HG02973 (cell line): Measurements from ENCODE around the gene HBA2.
"Not testable (repeated sequence)": the region's sequence is repeated elsewhere in the genome, so short reads cannot be mapped to it uniquely, and the experiment has no call there.

Source experiments
- ATAC-seq: cut with Tn5 transposase; IDR thresholded peaks from one replicate; pipeline ENCODE4 v1.9.1; 2021; ENCODE audit warnings: moderate library complexity; ENCODE audit not compliant: unreplicated experiment

HBA2 gene

DNA sequence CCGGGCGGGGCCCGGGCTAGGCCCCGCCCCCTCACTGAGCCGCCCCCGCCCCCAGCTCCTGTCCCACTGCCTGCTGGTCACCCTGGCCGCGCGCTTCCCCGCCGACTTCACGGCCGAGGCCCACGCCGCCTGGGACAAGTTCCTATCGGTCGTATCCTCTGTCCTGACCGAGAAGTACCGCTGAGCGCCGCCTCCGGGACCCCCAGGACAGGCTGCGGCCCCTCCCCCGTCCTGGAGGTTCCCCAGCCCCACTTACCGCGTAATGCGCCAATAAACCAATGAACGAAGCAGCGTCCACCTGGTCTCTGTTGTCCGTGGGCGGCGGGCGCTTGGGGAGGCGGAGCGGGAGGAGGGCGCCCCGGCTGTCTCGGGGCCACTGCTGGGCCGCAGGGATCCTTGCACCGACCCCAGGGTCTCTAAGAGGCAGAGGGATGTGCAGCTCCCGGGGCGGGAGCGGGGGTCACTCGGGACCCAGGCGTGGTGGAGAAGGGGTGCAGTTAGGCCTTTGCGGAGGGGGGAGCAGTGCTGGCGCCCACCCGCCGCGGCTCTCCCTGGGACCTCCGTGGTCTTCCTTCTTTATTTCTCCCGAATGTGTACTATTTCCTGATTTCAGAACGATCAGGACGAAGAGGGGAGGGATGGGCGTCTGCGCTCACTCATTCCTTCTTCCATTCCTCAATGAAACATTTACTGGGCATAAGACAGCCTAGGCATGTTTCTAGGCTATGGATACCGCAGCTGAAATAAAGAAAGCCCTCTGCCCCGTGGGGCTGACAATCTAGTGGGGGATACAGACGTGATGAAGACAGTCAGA is 18.3 kb upstream of the HBA2 start:
- ATAC-seq: no peak

DNA sequence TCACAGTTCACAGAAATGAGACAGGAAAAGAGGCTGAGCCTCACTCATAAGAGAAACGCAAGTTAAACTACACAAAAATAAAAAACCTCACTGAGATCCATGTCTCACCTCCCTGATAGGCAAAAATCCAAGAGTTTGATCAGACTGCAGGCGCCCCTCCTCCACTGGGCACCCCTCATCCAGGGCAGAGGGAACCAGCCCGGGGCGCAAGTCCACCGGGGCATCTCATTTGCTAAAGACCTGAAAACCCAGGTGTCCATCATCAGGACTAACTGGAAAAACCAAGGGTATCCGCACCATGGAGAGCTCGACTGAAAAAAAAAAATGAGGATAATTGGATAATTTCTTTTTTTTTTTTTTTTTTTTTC is 17.7 kb upstream of the HBA2 start:
- ATAC-seq: no peak

DNA sequence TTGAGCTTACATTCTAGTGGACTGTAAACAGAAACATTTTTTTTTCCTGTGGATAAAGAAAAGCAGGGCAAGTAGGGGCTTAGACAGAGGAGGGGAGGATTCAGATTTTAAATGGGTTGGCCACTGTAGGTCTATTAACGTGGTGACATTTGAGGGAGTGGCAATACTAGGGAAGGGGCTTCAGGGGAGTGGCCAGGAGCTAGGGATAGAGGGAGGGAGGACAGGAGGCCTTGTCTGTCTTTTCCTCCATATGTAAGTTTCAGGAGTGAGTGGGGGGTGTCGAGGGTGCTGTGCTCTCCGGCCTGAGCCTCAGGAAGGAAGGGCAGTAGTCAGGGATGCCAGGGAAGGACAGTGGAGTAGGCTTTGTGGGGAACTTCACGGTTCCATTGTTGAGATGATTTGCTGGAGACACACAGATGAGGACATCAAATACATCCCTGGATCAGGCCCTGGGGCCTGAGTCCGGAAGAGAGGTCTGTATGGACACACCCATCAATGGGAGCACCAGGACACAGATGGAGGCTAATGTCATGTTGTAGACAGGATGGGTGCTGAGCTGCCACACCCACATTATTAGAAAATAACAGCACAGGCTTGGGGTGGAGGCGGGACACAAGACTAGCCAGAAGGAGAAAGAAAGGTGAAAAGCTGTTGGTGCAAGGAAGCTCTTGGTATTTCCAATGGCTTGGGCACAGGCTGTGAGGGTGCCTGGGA is 13.4 kb upstream of the HBA2 start:
- no peak for ATAC-seq

DNA sequence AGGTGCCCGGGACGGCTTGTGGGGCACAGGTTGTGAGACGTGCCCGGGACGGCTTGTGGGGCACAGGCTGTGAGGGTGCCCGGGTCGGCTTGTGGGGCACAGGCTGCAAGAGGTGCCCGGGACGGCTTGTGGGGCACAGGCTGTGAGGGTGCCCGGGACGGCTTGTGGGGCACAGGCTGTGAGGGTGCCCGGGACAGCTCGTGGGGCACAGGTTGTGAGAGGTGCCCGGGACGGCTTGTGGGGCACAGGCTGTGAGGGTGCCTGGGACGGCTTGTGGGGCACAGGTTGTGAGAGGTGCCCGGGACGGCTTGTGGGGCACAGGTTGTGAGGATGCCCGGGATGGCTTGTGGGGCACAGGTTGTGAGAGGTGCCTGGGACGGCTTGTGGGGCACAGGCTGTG is 12.4 kb upstream of the HBA2 start:
- ATAC-seq: not testable (repeated sequence)

DNA sequence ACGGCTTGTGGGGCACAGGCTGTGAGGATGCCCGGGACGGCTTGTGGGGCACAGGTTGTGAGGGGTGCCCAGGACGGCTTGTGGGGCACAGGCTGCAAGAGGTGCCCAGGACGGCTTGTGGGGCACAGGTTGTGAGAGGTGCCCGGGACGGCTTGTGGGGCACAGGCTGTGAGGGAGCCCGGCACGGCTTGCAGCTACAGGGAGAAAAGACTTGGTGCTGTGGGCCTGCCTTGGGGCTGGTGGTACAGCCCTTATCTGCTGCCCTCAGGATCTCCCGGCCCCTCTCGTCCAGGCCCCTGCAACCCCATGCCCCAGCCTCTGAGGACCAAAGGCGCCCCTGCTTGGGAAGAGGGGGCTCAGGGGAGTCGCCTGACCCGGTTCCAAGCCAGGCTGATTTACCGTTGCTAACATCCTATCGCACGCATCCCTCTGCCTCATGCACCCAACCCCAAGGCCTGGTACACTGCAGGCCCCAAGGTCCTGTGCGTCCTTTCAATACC is 11.9 kb upstream of the HBA2 start:
- no peak for ATAC-seq

DNA sequence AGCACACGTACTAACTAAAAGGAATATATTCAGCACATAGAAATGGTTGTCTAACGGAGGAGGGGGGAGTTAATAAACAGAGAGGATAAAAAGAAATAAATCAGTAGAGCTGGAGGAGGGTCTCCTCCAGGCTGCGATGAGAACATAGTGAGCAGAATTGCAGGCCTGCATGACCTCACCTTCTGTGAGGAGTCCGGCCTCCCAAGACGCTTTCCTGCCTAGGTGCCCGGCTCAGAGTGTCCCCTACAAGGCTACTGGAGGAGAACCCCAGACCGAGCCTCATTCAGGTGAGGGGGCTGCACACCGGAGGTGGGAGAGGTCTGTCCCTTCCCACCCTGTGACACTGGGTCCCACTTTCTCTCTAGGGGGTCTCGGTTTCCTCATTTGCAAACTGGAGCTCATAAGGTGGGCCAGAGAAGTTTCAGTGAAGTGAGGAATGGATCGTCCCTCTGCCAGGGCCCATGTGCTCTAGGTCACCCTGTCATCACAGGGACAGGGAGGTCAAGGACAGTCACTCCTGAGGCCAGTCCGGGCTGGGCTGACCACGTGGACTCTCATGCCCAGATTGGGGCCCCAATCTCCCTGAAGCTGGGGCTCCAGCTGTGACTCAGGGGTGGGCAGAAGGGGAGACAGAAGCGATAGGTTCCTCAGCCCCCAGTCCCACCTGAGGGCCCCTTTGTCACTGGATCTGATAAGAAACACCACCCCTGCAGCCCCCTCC is 10.2 kb upstream of the HBA2 start:
- no peak for ATAC-seq

DNA sequence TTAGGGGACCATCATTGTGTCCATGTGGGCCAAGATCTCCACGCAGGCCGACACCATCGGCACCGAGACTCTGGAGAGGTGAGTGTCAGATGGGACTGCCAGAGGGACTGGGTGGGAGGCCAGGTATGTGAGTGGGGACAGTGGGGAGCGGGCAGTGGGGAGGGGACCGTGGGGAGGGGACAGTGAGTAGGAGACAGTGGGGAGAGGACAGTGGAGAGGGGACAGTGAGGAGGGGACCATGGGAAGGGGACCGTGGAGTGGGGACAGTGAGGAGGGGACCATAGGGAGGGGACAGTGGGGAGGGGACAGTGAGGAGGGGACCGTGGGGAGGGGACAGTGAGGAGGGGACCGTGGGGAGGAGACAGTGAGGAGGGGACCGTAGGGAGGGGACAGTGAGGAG is 9.5 kb upstream of the HBA2 start:
- ATAC-seq: not testable (repeated sequence)

DNA sequence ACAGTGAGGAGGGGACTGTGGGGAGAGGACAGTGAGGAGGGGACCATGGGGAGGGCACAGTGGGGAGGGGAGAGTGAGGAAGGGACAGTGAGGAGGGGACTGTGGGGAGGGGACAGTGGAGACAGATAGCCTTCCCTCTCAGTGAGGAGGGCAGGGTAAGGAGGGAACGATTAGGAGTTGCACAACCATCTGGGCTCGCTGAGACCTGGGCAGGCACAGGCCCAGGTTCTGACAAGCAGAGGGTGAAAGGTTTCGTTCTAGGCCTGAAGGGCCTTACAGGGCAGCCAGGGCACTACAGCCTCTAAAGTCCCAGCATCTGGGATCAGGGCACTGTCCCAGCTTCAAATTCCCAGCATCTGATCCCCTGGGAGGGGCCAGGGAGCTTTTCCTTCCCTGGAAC is 9.0 kb upstream of the HBA2 start:
- ATAC-seq: not testable (repeated sequence)

DNA sequence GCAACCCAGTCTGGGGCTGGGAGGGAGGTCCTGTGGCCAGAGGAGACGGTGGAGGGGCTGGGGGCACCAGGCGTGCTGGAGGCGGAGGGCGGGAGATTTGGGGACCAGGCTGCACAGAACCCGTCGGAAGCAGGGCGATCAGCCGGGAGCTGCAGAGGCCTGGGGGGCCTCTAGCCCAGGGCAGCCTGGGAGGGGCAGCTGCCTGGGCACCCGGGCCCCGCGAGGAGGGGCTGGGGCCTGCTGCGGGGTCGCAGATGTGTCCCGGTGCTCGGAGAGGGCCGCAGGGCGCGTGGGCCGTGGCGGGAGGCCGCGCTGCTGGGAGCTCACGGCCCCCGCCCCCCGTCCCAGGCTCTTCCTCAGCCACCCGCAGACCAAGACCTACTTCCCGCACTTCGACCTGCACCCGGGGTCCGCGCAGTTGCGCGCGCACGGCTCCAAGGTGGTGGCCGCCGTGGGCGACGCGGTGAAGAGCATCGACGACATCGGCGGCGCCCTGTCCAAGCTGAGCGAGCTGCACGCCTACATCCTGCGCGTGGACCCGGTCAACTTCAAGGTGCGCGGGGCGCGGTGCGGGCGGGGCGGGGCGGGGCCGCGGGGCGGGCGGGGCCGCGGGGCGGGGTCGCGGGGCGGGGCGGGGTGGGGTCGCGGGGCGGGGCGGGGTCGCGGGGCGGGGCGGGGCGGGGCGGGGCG is 8.4 kb upstream of the HBA2 start:
- ATAC-seq: not testable (repeated sequence)

DNA sequence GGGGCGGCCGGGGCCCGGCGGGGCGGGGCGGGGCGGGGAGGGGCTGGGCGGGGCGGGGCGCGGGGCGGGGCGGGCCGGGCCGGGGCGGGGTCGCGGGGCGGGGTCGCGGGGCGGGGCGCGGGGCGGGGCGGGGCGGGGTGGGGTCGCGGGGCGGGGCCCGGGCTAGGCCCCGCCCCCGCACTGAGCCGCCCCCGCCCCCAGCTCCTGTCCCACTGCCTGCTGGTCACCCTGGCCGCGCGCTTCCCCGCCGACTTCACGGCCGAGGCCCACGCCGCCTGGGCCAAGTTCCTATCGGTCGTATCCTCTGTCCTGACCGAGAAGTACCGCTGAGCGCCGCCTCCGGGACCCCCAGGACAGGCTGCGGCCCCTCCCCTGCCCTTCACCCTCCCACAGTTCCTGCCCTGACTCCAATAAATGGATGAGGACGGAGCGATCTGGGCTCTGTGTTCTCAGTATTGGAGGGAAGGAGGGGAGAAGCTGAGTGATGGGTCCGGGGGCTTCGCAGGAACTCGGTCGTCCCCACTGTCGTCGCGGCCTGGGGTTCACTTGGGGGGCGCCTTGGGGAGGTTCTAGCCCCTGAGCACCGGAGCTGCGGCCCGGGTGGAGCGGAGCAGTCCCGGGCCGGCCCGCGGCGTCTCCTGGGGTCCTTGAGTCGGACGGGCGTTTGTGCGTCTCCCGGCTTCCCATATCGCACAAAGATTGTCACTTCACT is 7.7 kb upstream of the HBA2 start:
- ATAC-seq: no peak

DNA sequence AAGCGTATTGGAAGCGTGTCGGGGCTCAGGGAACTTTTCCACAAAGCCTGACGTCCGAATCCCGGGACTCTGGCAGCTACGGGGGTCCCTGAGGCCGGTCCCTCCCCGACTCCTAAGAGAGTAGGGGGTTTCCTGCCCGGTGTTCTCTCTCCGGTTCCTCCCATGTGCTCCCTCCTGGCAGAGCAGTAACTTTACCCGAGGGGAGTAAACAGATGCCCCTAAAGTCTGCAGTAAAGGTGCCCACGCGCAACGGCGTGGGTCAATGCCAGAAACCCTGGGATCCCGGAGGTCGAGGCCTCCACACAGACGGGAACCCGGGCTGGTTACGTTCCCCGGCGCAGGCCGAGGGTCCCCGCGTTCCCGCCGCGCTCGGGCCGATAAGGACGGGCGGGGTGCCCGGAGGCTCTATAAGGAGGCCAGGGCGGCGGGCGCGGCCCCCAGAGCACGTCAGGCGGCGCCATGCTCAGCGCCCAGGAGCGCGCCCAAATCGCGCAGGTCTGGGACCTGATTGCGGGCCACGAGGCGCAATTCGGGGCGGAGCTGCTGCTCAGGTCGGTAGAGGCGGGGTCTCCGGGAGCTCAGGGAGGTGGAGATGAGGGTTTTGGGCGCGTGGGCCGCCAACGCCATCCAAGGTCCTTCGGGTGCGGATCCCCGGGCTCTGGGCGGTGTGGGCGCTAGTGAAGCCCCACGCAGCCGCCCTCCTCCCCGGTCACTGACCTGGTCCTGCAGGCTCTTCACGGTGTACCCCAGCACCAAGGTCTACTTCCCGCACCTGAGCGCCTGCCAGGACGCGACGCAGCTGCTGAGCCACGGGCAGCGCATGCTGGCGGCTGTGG is 6.9 kb upstream of the HBA2 start, which contains the start of gene HBM:
Gene HBM, plus strand, starts transcription at position 440 of the 836 bp plus-strand sequence. Its CDS starts 20 bp downstream, at position 460.
- ATAC-seq: no peak

DNA sequence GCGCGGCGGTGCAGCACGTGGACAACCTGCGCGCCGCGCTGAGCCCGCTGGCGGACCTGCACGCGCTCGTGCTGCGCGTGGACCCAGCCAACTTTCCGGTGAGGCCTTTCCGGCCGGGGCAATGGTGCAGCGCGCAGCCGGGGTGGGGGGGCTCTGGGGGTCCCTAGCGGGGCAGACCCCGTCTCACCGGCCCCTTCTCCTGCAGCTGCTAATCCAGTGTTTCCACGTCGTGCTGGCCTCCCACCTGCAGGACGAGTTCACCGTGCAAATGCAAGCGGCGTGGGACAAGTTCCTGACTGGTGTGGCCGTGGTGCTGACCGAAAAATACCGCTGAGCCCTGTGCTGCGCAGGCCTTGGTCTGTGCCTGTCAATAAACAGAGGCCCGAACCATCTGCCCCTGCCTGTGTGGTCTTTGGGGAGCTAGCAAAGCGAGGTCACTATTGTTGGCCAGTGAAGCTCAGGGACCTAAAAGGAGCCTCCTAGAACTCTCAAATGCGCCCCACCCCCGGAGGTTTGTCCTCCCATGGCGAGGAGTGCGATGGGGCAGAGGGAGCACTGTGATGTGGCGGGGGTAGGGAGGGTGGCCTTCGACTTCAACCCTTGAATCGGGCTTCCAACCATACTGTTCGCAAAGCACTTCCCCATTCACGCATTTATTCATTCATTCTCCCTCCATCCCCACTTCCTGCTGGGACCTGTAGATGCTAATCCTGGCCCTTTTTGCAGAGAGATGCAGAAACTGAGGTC is 6.1 kb upstream of the HBA2 start:
- no peak for ATAC-seq

DNA sequence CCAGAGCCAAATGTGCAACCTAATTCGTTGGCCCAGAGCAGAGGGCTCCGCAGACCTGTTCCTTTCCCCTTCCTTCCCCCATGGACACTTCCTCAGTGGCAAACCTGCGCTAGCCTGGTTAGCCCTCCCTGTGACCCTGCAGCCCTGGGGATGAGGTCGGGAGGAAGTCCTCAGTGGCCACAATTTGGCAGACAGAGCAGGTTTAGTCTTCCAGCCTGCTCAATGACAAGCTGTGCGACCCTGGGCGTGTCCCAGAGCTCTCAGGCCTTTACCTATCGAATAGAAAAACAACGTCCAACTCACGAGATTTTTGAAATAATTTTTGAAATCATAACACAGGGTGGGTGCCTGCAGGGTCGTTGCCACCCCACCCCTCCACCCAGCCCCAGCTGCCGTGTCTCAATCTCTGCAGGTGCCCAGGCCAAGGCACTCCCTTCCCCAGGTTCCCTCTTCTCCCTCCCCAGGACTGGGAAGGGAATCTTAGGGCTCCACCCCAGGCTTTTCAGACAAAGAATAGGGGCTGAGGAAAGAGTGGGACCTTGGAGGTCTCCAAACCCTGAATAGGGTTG is 5.5 kb upstream of the HBA2 start:
- no peak for ATAC-seq

DNA sequence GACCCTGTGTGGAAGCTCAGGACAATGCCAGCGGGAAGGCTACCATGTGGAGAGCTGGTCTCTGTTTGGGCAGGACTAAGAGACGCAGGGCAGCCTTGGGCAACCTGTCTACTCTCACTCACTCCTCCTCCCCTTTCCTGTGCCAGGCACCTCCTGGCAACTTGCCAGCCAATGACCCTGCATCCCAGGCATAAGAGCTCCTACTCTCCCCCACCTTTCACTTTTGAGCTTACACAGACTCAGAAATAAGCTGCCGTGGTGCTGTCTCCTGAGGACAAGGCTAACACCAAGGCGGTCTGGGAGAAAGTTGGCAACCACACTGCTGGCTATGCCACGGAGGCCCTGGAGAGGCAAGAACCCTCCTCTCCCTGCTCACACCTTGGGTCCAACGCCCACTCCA is 4.3 kb upstream of the HBA2 start:
- no peak for ATAC-seq

DNA sequence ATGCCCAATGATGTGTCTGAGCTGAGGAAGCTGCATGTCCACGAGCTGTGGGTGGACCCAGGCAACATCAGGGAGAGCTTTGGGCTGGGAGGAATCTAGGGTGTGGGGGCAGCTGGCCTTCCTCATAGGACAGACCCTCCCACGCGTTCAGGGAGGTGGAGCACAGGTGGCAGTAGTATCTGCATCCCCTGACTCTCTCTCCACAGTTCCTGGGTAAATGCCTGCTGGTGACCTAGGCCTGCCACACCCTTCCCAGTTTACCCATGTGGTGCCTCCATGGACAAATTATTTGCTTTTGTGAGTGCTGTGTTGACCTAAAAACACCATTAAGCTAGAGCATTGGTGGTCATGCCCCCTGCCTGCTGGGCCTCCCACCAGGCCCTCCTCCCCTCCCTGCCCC is 3.7 kb upstream of the HBA2 start:
- no peak for ATAC-seq

DNA sequence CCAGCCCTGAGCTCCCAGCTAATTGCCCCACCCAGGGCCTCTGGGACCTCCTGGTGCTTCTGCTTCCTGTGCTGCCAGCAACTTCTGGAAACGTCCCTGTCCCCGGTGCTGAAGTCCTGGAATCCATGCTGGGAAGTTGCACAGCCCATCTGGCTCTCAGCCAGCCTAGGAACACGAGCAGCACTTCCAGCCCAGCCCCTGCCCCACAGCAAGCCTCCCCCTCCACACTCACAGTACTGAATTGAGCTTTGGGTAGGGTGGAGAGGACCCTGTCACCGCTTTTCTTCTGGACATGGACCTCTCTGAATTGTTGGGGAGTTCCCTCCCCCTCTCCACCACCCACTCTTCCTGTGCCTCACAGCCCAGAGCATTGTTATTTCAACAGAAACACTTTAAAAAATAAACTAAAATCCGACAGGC is 2.6 kb upstream of the HBA2 start:
- not testable (repeated sequence) for ATAC-seq

DNA sequence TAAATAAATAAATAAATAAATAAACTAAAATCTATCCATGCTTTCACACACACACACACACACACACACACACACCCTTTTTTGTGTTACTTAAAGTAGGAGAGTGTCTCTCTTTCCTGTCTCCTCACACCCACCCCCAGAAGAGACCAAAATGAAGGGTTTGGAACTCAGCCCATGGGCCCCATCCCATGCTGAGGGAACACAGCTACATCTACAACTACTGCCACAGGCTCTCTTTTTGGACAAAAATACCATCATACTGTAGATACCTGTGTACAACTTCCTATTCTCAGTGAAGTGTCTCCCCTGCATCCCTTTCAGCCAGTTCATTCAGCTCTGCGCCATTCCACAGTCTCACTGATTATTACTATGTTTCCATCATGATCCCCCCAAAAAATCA is 1.9 kb upstream of the HBA2 start:
- ATAC-seq: no peak

DNA sequence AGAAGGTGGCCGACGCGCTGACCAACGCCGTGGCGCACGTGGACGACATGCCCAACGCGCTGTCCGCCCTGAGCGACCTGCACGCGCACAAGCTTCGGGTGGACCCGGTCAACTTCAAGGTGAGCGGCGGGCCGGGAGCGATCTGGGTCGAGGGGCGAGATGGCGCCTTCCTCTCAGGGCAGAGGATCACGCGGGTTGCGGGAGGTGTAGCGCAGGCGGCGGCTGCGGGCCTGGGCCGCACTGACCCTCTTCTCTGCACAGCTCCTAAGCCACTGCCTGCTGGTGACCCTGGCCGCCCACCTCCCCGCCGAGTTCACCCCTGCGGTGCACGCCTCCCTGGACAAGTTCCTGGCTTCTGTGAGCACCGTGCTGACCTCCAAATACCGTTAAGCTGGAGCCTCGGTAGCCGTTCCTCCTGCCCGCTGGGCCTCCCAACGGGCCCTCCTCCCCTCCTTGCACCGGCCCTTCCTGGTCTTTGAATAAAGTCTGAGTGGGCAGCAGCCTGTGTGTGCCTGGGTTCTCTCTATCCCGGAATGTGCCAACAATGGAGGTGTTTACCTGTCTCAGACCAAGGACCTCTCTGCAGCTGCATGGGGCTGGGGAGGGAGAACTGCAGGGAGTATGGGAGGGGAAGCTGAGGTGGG is 657 bp downstream of the HBA2 start:
- ATAC-seq: not testable (repeated sequence)
